Mesothelial cell of epicardium (in vitro differentiated cells): ENCODE results near the gene PCSK4. TPM values are rescaled to one million over a fixed set of nuclear protein-coding genes. Genes with fewer than 3 reads are reported as not detected.
A peak's percentile ranks its signal among the peaks of the same experiment; 100 is the strongest.

Experiments used
- DNase-seq, 2 experiments: peaks; one replicate each; pipeline ENCODE4 v3.0.0; 2021; ENCODE audit warnings: low spot score in 2 of 2; ENCODE audit not compliant: unreplicated experiment in 2 of 2
- H3K27ac Mint-ChIP-seq: 2 replicates; pipeline ENCODE4 v1.8.0; 2021; ENCODE audit warnings: mixed read lengths
- H3K27me3 Mint-ChIP-seq: 2 replicates; pipeline ENCODE4 v1.8.0; 2021; ENCODE audit warnings: low read depth, mixed read lengths
- H3K36me3 Mint-ChIP-seq: 2 replicates; pipeline ENCODE4 v1.8.0; 2021; ENCODE audit warnings: mixed read lengths
- H3K4me1 Mint-ChIP-seq: 2 replicates; pipeline ENCODE4 v1.8.0; 2021; ENCODE audit warnings: mixed read lengths
- H3K4me3 Mint-ChIP-seq: 2 replicates; pipeline ENCODE4 v1.8.0; 2021; ENCODE audit warnings: mild to moderate bottlenecking, moderate library complexity, mixed read lengths
- H3K9me3 Mint-ChIP-seq: 2 replicates; pipeline ENCODE4 v1.8.0; 2021; ENCODE audit warnings: mixed read lengths
- total RNA-seq: library from RNA; stranded (reverse); gene quantifications from 3 replicates; pipeline ENCODE4 v1.2.1, GENCODE V29; 2021
- TF ChIP-seq, protein P1 (sequence below): fragments of 200-600 bp; sonication (generic); IDR thresholded peaks from one replicate; pipeline ENCODE4 v1.5.0; 2021; ENCODE audit warnings: antibody characterized with exemption; ENCODE audit not compliant: unreplicated experiment

PCSK4 gene
- total RNA-seq, 1 donor from 2014 or later, result 22.6 TPM

- Mint-ChIP-seq H3K4me3 (peak overlapping the region; percentile 16), H3K4me1 (peaks cover 2% of the 10 kb centered on the region), H3K27me3 (peaks cover 71% of the 10 kb centered on the region), H3K27ac (no peak overlapping the region), H3K36me3 (no peaks in the 10 kb centered on the region), H3K9me3 (no peaks in the 10 kb centered on the region)
- no peak for DNase-seq
- TF ChIP-seq, protein P1, sequence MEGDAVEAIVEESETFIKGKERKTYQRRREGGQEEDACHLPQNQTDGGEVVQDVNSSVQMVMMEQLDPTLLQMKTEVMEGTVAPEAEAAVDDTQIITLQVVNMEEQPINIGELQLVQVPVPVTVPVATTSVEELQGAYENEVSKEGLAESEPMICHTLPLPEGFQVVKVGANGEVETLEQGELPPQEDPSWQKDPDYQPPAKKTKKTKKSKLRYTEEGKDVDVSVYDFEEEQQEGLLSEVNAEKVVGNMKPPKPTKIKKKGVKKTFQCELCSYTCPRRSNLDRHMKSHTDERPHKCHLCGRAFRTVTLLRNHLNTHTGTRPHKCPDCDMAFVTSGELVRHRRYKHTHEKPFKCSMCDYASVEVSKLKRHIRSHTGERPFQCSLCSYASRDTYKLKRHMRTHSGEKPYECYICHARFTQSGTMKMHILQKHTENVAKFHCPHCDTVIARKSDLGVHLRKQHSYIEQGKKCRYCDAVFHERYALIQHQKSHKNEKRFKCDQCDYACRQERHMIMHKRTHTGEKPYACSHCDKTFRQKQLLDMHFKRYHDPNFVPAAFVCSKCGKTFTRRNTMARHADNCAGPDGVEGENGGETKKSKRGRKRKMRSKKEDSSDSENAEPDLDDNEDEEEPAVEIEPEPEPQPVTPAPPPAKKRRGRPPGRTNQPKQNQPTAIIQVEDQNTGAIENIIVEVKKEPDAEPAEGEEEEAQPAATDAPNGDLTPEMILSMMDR, result no peak
Measured at GRCh38 chr19:1447944-1448343, 42.2 kb downstream of the PCSK4 start.

GRCh38 chr19:1447504-1447903, 42.6 kb downstream of the PCSK4 start:
- TF ChIP-seq, protein P1, result no peak
- H3K9me3 Mint-ChIP-seq, result no peaks in the 10 kb centered on the region
- peak overlapping the region; percentile 48 for H3K4me3 Mint-ChIP-seq
- no peak for DNase-seq
- H3K27ac Mint-ChIP-seq, result no peak overlapping the region
- peaks cover 2% of the 10 kb centered on the region for H3K4me1 Mint-ChIP-seq
- peaks cover 66% of the 10 kb centered on the region for H3K27me3 Mint-ChIP-seq
- peaks cover 3% of the 10 kb centered on the region for H3K36me3 Mint-ChIP-seq

DNA sequence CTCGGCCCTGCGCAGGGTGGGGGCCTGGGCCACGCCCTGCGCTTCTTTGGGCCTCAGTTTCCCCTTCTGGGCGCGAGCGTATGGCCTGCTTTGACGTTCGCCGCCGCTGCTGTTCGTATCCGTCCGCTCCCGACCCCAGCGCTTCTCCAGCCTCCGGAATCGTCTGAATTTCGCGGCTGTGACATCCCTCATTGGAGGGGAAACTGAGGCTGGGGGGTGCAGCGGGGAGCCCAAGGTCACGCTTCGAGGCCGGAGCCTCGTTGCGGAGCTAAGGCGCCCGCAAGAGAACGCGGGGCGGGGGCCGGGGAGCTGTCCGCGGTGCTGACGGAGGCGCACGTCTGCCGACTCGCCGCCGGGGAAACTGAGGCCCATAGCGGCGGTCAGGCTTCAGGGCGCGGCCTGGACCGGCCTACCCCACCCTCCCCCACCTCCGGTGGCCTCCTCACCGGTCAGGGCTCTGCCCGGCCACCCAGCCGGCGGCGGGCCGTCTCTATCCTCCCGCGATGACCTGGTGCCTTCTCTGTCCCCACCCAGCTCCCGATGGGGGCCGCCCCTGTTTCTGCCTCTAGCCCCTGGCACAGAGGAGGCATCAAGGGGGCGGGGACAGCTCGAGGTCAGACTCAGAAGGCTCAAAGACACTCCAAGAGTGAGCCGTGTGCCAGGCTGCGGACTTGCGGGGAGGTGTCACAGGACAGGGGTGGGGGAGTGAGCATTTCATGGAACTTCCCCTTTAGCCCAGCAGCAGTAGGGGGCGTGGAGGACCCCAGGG, 43.3 kb downstream of the PCSK4 start:
- H3K4me1 Mint-ChIP-seq, result peaks cover 2% of the 10 kb centered on the region
- H3K9me3 Mint-ChIP-seq, result no peaks in the 10 kb centered on the region
- peaks cover 9% of the 10 kb centered on the region for H3K36me3 Mint-ChIP-seq
- peak overlapping the region; percentile 60 for H3K4me3 Mint-ChIP-seq
- no peak for DNase-seq
- TF ChIP-seq, protein P1, result no peak
- peaks cover 60% of the 10 kb centered on the region for H3K27me3 Mint-ChIP-seq
- no peak overlapping the region for H3K27ac Mint-ChIP-seq

GRCh38 chr19:1445932-1446712, 44.0 kb downstream of the PCSK4 start:
- peaks cover 11% of the 10 kb centered on the region for H3K36me3 Mint-ChIP-seq
- H3K27me3 Mint-ChIP-seq, result peaks cover 52% of the 10 kb centered on the region
- H3K4me1 Mint-ChIP-seq, result peaks cover 2% of the 10 kb centered on the region
- TF ChIP-seq, protein P1, result no peak
- DNase-seq, result peak; percentile 62 to 76
- no peak overlapping the region for H3K27ac Mint-ChIP-seq
- peak overlapping the region; percentile 24 for H3K4me3 Mint-ChIP-seq
- H3K9me3 Mint-ChIP-seq, result no peaks in the 10 kb centered on the region

DNA sequence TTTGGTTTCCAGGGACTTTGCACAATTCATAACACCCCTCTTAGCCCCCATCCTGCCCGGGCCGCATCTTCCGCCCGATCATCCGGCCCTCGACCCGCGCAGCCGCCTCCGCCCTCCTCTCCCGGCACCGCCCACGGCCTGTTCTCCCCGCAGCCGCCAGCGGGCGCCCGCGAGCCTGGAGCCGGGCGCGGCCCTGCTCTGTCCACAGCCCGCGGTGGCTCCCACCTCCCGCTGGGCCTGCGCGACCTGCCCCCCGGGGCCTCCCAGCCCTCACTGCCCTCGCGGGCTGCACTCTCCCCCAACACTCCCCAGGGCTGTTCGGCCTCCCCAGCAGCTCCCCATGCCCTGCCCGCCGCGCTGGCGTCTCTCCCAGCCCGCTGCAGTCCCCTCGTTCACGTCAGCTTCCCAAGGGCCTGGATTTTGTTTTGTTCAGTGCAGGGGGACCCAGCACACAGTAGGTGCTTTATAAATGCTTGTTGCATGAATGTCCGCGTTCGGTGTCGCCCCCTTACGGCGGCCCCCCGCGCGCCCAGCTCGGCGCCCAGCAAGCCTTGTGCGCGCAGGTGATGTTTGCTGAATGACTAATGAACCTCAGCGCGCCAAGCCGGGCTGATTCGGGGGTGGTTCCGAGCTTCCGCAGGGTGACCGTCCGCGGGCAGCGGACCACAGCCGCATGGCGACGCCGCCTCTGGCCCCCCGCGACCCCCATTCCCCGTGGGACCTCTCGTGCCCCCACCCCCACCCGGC, 44.8 kb downstream of the PCSK4 start:
- Mint-ChIP-seq H3K27ac (no peak overlapping the region), H3K4me1 (peaks cover 7% of the 10 kb centered on the region), H3K9me3 (no peaks in the 10 kb centered on the region), H3K36me3 (peaks cover 17% of the 10 kb centered on the region), H3K4me3 (peak overlapping the region; percentile 62), H3K27me3 (peaks cover 45% of the 10 kb centered on the region)
- TF ChIP-seq, protein P1, result peak; percentile 74
- peak; percentile 64 to 84 for DNase-seq
